A204.1 (cell line): ENCODE results near the gene DUSP7.

Source experiments
- FAIRE-seq: peaks from 2 replicates; lab custom pipeline; 2012; peaks lifted over from hg19 to GRCh38; lab: Jason Lieb, UNC

Gene DUSP7

GRCh38 chr3:52028572-52028971, 27.8 kb downstream of the DUSP7 start:
- FAIRE-seq: no peak

GRCh38 chr3:52026041-52026440, 30.3 kb downstream of the DUSP7 start:
- no peak for FAIRE-seq

GRCh38 chr3:52025453-52025852, 30.9 kb downstream of the DUSP7 start:
- no peak for FAIRE-seq

- no peak for FAIRE-seq
These were observed 31.5 kb downstream of the DUSP7 start for GRCh38 chr3:52024765-52025452.

GRCh38 chr3:52023860-52024764, 32.3 kb downstream of the DUSP7 start:
- FAIRE-seq: no peak

GRCh38 chr3:52023101-52023770, 33.1 kb downstream of the DUSP7 start:
- no peak for FAIRE-seq

GRCh38 chr3:52022323-52023100, 33.9 kb downstream of the DUSP7 start:
- no peak for FAIRE-seq

- FAIRE-seq: no peak
These were observed 34.7 kb downstream of the DUSP7 start for GRCh38 chr3:52021489-52022268.

GRCh38 chr3:52020796-52021195, 35.6 kb downstream of the DUSP7 start:
- FAIRE-seq: no peak

- FAIRE-seq: no peak
These were observed 36.9 kb downstream of the DUSP7 start for GRCh38 chr3:52019352-52020080.

GRCh38 chr3:52018319-52019000, 37.9 kb downstream of the DUSP7 start:
- no peak for FAIRE-seq

- FAIRE-seq: no peak
These were observed 38.8 kb downstream of the DUSP7 start for GRCh38 chr3:52017586-52017985.

GRCh38 chr3:52015438-52016228, 40.7 kb downstream of the DUSP7 start:
- FAIRE-seq: no peak

- FAIRE-seq: no peak
These were observed 41.8 kb downstream of the DUSP7 start for GRCh38 chr3:52014613-52015012.

- FAIRE-seq: no peak
These were observed 42.4 kb downstream of the DUSP7 start for GRCh38 chr3:52013802-52014598.

GRCh38 chr3:52012699-52013098, 43.7 kb downstream of the DUSP7 start:
- FAIRE-seq: no peak

- no peak for FAIRE-seq
These were observed 45.9 kb downstream of the DUSP7 start for GRCh38 chr3:52010431-52010830.

GRCh38 chr3:52007291-52007690, 49.1 kb downstream of the DUSP7 start:
- FAIRE-seq: no peak

GRCh38 chr3:52006820-52007133, 49.6 kb downstream of the DUSP7 start:
- FAIRE-seq: no peak
